GM15510 (cell line): ENCODE data around the gene OR2B3.

Source experiments
- POLR2A ChIP-seq: IDR thresholded peaks from 3 replicates; pipeline ENCODE4 v1.6.1; 2011; ENCODE audit warnings: borderline replicate concordance; ENCODE audit not compliant: insufficient read length; ENCODE audit errors: extremely low read depth

The OR2B3 gene

GRCh38 chr6:29087213-29087612 is at the start of gene OR2B3:
OR2B3 (minus strand) TSS chr6:29087313; CDS start chr6:29087248, 65 bp downstream.
- no peak for TF ChIP-seq POLR2A

GRCh38 chr6:29131691-29132090 is 44.6 kb upstream of the OR2B3 start:
- TF ChIP-seq POLR2A = no peak

- TF ChIP-seq POLR2A = no peak
Observed at GRCh38 chr6:29130644-29131043, 43.5 kb upstream of the OR2B3 start.

- TF ChIP-seq POLR2A = no peak
Observed at GRCh38 chr6:29129326-29130012, 42.4 kb upstream of the OR2B3 start.

GRCh38 chr6:29112135-29112534 is 25.0 kb upstream of the OR2B3 start:
- no peak for TF ChIP-seq POLR2A

GRCh38 chr6:29107758-29108157 is 20.6 kb upstream of the OR2B3 start, which contains the start of gene OR2J3:
OR2J3 (plus strand) TSS chr6:29108058; CDS start chr6:29111891, 3,833 bp downstream.
- no peak for TF ChIP-seq POLR2A

- TF ChIP-seq POLR2A = no peak
Observed at GRCh38 chr6:29099190-29099589, 12.1 kb upstream of the OR2B3 start, which contains the start of gene OR2J1. OR2J1 (plus strand) TSS chr6:29099490; CDS start chr6:29100943, 1,453 bp downstream.

- TF ChIP-seq POLR2A = no peak
Observed at GRCh38 chr6:29097803-29098202, 10.7 kb upstream of the OR2B3 start.

GRCh38 chr6:29092957-29093356 is 5.8 kb upstream of the OR2B3 start:
- TF ChIP-seq POLR2A = no peak

GRCh38 chr6:29082457-29082856 is 4.7 kb downstream of the OR2B3 start:
- TF ChIP-seq POLR2A = no peak

- no peak for TF ChIP-seq POLR2A
Observed at GRCh38 chr6:29081312-29081711, 5.8 kb downstream of the OR2B3 start.

- TF ChIP-seq POLR2A = no peak
Observed at GRCh38 chr6:29079203-29079602, 7.9 kb downstream of the OR2B3 start.

GRCh38 chr6:29071831-29072723 is 15.0 kb downstream of the OR2B3 start:
- TF ChIP-seq POLR2A = no peak

- no peak for TF ChIP-seq POLR2A
Observed at GRCh38 chr6:29051680-29052079, 35.4 kb downstream of the OR2B3 start.

GRCh38 chr6:29045075-29045474 is 42.0 kb downstream of the OR2B3 start, which contains the start of gene OR2W1:
OR2W1 (minus strand) TSS chr6:29045175; CDS start chr6:29045175, 0 bp downstream.
- no peak for TF ChIP-seq POLR2A
